Rectal smooth muscle tissue (tissue), 1 donor: ENCODE data around the gene ARHGAP18.

Source experiments
- H3K27ac ChIP-seq: one replicate; pipeline ENCODE4 v1.7.0; 2013; ENCODE audit warnings: low read depth, low read length, inconsistent platforms
- H3K27me3 ChIP-seq: one replicate; pipeline ENCODE4 v1.7.0; 2013; ENCODE audit warnings: low read length; ENCODE audit not compliant: control insufficient read depth, insufficient read depth
- H3K36me3 ChIP-seq: one replicate; pipeline ENCODE4 v1.7.0; 2013; ENCODE audit warnings: low read length; ENCODE audit not compliant: control insufficient read depth, insufficient read depth
- H3K4me1 ChIP-seq: one replicate; pipeline ENCODE4 v1.7.0; 2013; ENCODE audit warnings: low read length; ENCODE audit not compliant: control insufficient read depth, insufficient read depth
- H3K4me3 ChIP-seq: one replicate; pipeline ENCODE4 v1.7.0; 2013; ENCODE audit warnings: low read length
- H3K9ac ChIP-seq: one replicate; pipeline ENCODE4 v1.7.0; 2013; ENCODE audit warnings: low read length

ARHGAP18 gene

GRCh38 chr6:129681913-129682205, 28.1 kb downstream of the ARHGAP18 start:
- no peaks in the 10 kb centered on the region for H3K4me1 ChIP-seq
- no peak overlapping the region for H3K27ac ChIP-seq
- no peak overlapping the region for H3K9ac ChIP-seq
- no peaks in the 10 kb centered on the region for H3K27me3 ChIP-seq
- H3K36me3 ChIP-seq = no peaks in the 10 kb centered on the region
- H3K4me3 ChIP-seq = no peak overlapping the region

- H3K4me3 ChIP-seq = no peak overlapping the region
- H3K27ac ChIP-seq = no peak overlapping the region
- no peaks in the 10 kb centered on the region for H3K36me3 ChIP-seq
- no peaks in the 10 kb centered on the region for H3K27me3 ChIP-seq
- H3K4me1 ChIP-seq = no peaks in the 10 kb centered on the region
- H3K9ac ChIP-seq = no peak overlapping the region
These were observed 29.3 kb downstream of the ARHGAP18 start for GRCh38 chr6:129680633-129681032.

GRCh38 chr6:129679758-129680157, 30.2 kb downstream of the ARHGAP18 start:
- H3K36me3 ChIP-seq = no peaks in the 10 kb centered on the region
- no peak overlapping the region for H3K4me3 ChIP-seq
- no peak overlapping the region for H3K27ac ChIP-seq
- H3K9ac ChIP-seq = no peak overlapping the region
- H3K27me3 ChIP-seq = no peaks in the 10 kb centered on the region
- H3K4me1 ChIP-seq = no peaks in the 10 kb centered on the region

GRCh38 chr6:129679275-129679674, 30.7 kb downstream of the ARHGAP18 start:
- Histone ChIP-seq H3K4me1 (no peaks in the 10 kb centered on the region), H3K27ac (no peak overlapping the region), H3K9ac (no peak overlapping the region), H3K27me3 (no peaks in the 10 kb centered on the region), H3K4me3 (no peak overlapping the region), H3K36me3 (no peaks in the 10 kb centered on the region)

- Histone ChIP-seq H3K4me1 (no peaks in the 10 kb centered on the region), H3K27ac (no peak overlapping the region), H3K27me3 (no peaks in the 10 kb centered on the region), H3K36me3 (no peaks in the 10 kb centered on the region), H3K4me3 (no peak overlapping the region), H3K9ac (no peak overlapping the region)
These were observed 31.5 kb downstream of the ARHGAP18 start for GRCh38 chr6:129678463-129678862.

- H3K4me1 ChIP-seq = no peaks in the 10 kb centered on the region
- no peak overlapping the region for H3K27ac ChIP-seq
These were observed 32.2 kb downstream of the ARHGAP18 start for GRCh38 chr6:129677620-129678325.

GRCh38 chr6:129675669-129676472, 34.1 kb downstream of the ARHGAP18 start:
- no peak overlapping the region for H3K4me3 ChIP-seq
- no peak overlapping the region for H3K9ac ChIP-seq
- H3K27me3 ChIP-seq = no peaks in the 10 kb centered on the region
- H3K27ac ChIP-seq = no peak overlapping the region
- H3K4me1 ChIP-seq = peaks cover 3% of the 10 kb centered on the region
- H3K36me3 ChIP-seq = no peaks in the 10 kb centered on the region

More at GRCh38 chr6:129677620-129678325, 32.2 kb downstream of the ARHGAP18 start:
- H3K9ac ChIP-seq = no peak overlapping the region
- no peaks in the 10 kb centered on the region for H3K36me3 ChIP-seq
- no peaks in the 10 kb centered on the region for H3K27me3 ChIP-seq
- H3K4me3 ChIP-seq = no peak overlapping the region

- no peak overlapping the region for H3K4me3 ChIP-seq
- no peaks in the 10 kb centered on the region for H3K27me3 ChIP-seq
- H3K4me1 ChIP-seq = peaks cover 3% of the 10 kb centered on the region
- no peak overlapping the region for H3K27ac ChIP-seq
- no peak overlapping the region for H3K9ac ChIP-seq
- no peaks in the 10 kb centered on the region for H3K36me3 ChIP-seq
These were observed 36.2 kb downstream of the ARHGAP18 start for GRCh38 chr6:129673748-129674147.

GRCh38 chr6:129672881-129673631, 36.9 kb downstream of the ARHGAP18 start:
- Histone ChIP-seq H3K4me1 (peaks cover 3% of the 10 kb centered on the region), H3K27me3 (no peaks in the 10 kb centered on the region), H3K36me3 (no peaks in the 10 kb centered on the region), H3K27ac (peak overlapping the region; percentile 25), H3K9ac (no peak overlapping the region), H3K4me3 (no peak overlapping the region)

- Histone ChIP-seq H3K36me3 (no peaks in the 10 kb centered on the region), H3K4me1 (peaks cover 3% of the 10 kb centered on the region), H3K27ac (peak overlapping the region; percentile 25), H3K4me3 (peak overlapping the region; percentile 13), H3K9ac (no peak overlapping the region), H3K27me3 (no peaks in the 10 kb centered on the region)
These were observed 37.7 kb downstream of the ARHGAP18 start for GRCh38 chr6:129672341-129672682.

GRCh38 chr6:129671442-129672340, 38.3 kb downstream of the ARHGAP18 start:
- Histone ChIP-seq H3K36me3 (no peaks in the 10 kb centered on the region), H3K4me3 (peak overlapping the region; percentile 13), H3K4me1 (peaks cover 3% of the 10 kb centered on the region), H3K9ac (no peak overlapping the region), H3K27ac (peak overlapping the region; percentile 25), H3K27me3 (no peaks in the 10 kb centered on the region)

- Histone ChIP-seq H3K36me3 (no peaks in the 10 kb centered on the region), H3K27me3 (no peaks in the 10 kb centered on the region), H3K9ac (no peak overlapping the region), H3K4me1 (peaks cover 3% of the 10 kb centered on the region), H3K27ac (no peak overlapping the region), H3K4me3 (no peak overlapping the region)
These were observed 39.3 kb downstream of the ARHGAP18 start for GRCh38 chr6:129670634-129671033.
